GM23338 (cell line): ENCODE measurements around the gene SLU7. TPM values are rescaled to one million over a fixed set of nuclear protein-coding genes. Genes with fewer than 3 reads are reported as not detected.

ENCODE experiments used
- ATAC-seq: fragments of 200-7000 bp; cut with Tn5 transposase; 3 replicates; pipeline ENCODE4 v1.9.1; 2020
- DNase-seq: peaks from one replicate; pipeline ENCODE4 v3.0.0-alpha.2; 2015; ENCODE audit warnings: low spot score
- H2AFZ ChIP-seq: fragments of 200-600 bp; sonication (generic); 2 replicates; pipeline ENCODE4 v1.8.0; 2016; ENCODE audit warnings: antibody characterized with exemption, mild to moderate bottlenecking, moderate library complexity
- H3F3A ChIP-seq: fragments of 200-600 bp; sonication (generic); replicated peaks from 2 replicates; pipeline ENCODE4 v1.8.0; 2017; ENCODE audit warnings: antibody characterized with exemption, mixed run types, low read depth
- H3K27ac ChIP-seq: fragments of 200-600 bp; sonication (generic); 2 replicates; pipeline ENCODE4 v1.6.1; 2016; ENCODE audit warnings: low read depth
- H3K27me3 ChIP-seq: fragments of 200-600 bp; sonication (generic); 2 replicates; pipeline ENCODE4 v1.8.0; 2016; ENCODE audit warnings: mild to moderate bottlenecking, mixed run types, moderate library complexity; ENCODE audit not compliant: insufficient read depth
- H3K36me3 ChIP-seq: fragments of 200-600 bp; sonication (generic); 2 replicates; pipeline ENCODE4 v1.8.0; 2016; ENCODE audit warnings: mild to moderate bottlenecking; ENCODE audit not compliant: insufficient read depth
- H3K4me1 ChIP-seq: fragments of 200-600 bp; sonication (generic); 2 replicates; pipeline ENCODE4 v1.8.0; 2016; ENCODE audit warnings: mild to moderate bottlenecking, moderate library complexity; ENCODE audit not compliant: insufficient read depth
- H3K4me2 ChIP-seq: fragments of 200-600 bp; sonication (generic); 2 replicates; pipeline ENCODE4 v1.7.1; 2017; ENCODE audit warnings: mixed run types
- H3K4me3 ChIP-seq: fragments of 200-600 bp; sonication (generic); 2 replicates; pipeline ENCODE4 v1.6.1; 2016; ENCODE audit warnings: mixed run types
- H3K79me2 ChIP-seq: fragments of 200-600 bp; sonication (generic); replicated peaks from 2 replicates; pipeline ENCODE4 v1.8.0; 2017; ENCODE audit warnings: mild to moderate bottlenecking; ENCODE audit not compliant: insufficient read depth
- H3K9me2 ChIP-seq: fragments of 200-600 bp; sonication (generic); 2 replicates; pipeline ENCODE4 v1.8.0; 2017; ENCODE audit not compliant: insufficient read depth
- H4K20me1 ChIP-seq: fragments of 200-600 bp; sonication (generic); replicated peaks from 2 replicates; pipeline ENCODE4 v1.8.0; 2017; ENCODE audit warnings: mild to moderate bottlenecking; ENCODE audit not compliant: insufficient read depth
- H3K27ac Mint-ChIP-seq: 2 replicates; pipeline ENCODE4 v1.8.0; 2020; ENCODE audit warnings: inconsistent platforms, mild to moderate bottlenecking, moderate library complexity, mixed read lengths
- H3K27me3 Mint-ChIP-seq: 3 replicates; pipeline ENCODE4 v1.8.0; 2022; ENCODE audit warnings: low read depth, mild to moderate bottlenecking, moderate library complexity, mixed read lengths, inconsistent platforms; ENCODE audit not compliant: insufficient read depth, poor library complexity
- H3K36me3 Mint-ChIP-seq: 3 replicates; pipeline ENCODE4 v1.8.0; 2021; ENCODE audit warnings: low read depth, mild to moderate bottlenecking, inconsistent platforms, moderate library complexity, mixed read lengths
- H3K4me1 Mint-ChIP-seq: 3 replicates; pipeline ENCODE4 v1.8.0; 2020; ENCODE audit warnings: mild to moderate bottlenecking, inconsistent platforms, mixed read lengths
- H3K4me3 Mint-ChIP-seq: 3 replicates; pipeline ENCODE4 v1.8.0; 2021; ENCODE audit warnings: moderate library complexity, mild to moderate bottlenecking, inconsistent platforms, mixed read lengths
- H3K9me3 Mint-ChIP-seq: 3 replicates; pipeline ENCODE4 v1.8.0; 2020; ENCODE audit warnings: moderate library complexity, mild to moderate bottlenecking, inconsistent platforms, mixed read lengths
- CREB1 ChIP-seq: fragments of 250-450 bp; sonication (Bioruptor Pico); IDR thresholded peaks from 2 replicates; pipeline ENCODE4 v1.5.0; 2020; ENCODE audit warnings: low read depth, mild to moderate bottlenecking, moderate library complexity
- CTCF ChIP-seq, 2 experiments: fragments of 200-600 bp in 1 of 2; sonication (generic) in 1 of 2; conservative IDR thresholded peaks; 2 replicates each; pipeline versions ENCODE4 v1.5.1 to v1.6.1; 2016 to 2017; ENCODE audit warnings: antibody characterized with exemption in 2 of 2, low read depth in 2 of 2, mild to moderate bottlenecking in 2 of 2, moderate library complexity in 1 of 2
- ETS1 ChIP-seq: IDR thresholded peaks from 2 replicates; pipeline ENCODE4 v1.6.1; 2016; ENCODE audit warnings: antibody characterized with exemption
- EZH2 ChIP-seq: fragments of 200-600 bp; sonication (generic); IDR thresholded peaks from one replicate; pipeline ENCODE4 v1.8.0; 2017; ENCODE audit warnings: antibody characterized with exemption, mild to moderate bottlenecking, low read depth; ENCODE audit not compliant: unreplicated experiment
- EZH2phosphoT487 ChIP-seq: fragments of 200-600 bp; sonication (generic); IDR thresholded peaks from one replicate; pipeline ENCODE4 v1.8.1; 2018; ENCODE audit warnings: antibody characterized with exemption; ENCODE audit not compliant: unreplicated experiment
- JUNB ChIP-seq: IDR thresholded peaks from one replicate; pipeline ENCODE4 v1.6.1; 2016; ENCODE audit warnings: antibody characterized with exemption; ENCODE audit not compliant: unreplicated experiment
- NANOG ChIP-seq: IDR thresholded peaks from 2 replicates; pipeline ENCODE4 v1.6.1; 2016; ENCODE audit warnings: antibody characterized with exemption, borderline replicate concordance
- POLR2AphosphoS5 ChIP-seq: IDR thresholded peaks from 2 replicates; pipeline ENCODE4 v1.6.1; 2016; ENCODE audit warnings: antibody characterized with exemption, low read depth
- REST ChIP-seq: IDR thresholded peaks from one replicate; pipeline ENCODE4 v1.6.1; 2018; ENCODE audit warnings: antibody characterized with exemption; ENCODE audit not compliant: unreplicated experiment
- STAT1 ChIP-seq: IDR thresholded peaks from one replicate; pipeline ENCODE4 v1.6.1; 2016; ENCODE audit warnings: antibody characterized with exemption; ENCODE audit not compliant: unreplicated experiment
- ZNF114 ChIP-seq: fragments of 250-450 bp; sonication (Bioruptor Pico); IDR thresholded peaks from 2 replicates; pipeline ENCODE4 v1.5.0; 2020; ENCODE audit warnings: mild to moderate bottlenecking, moderate library complexity
- ZNF331 ChIP-seq: fragments of 250-450 bp; sonication (Bioruptor Pico); IDR thresholded peaks from 2 replicates; pipeline ENCODE4 v1.5.0; 2020; ENCODE audit warnings: low read depth, mild to moderate bottlenecking, moderate library complexity
- ZNF462 ChIP-seq: fragments of 250-450 bp; sonication (Bioruptor Pico); IDR thresholded peaks from 2 replicates; pipeline ENCODE4 v1.5.0; 2020; ENCODE audit warnings: mild to moderate bottlenecking, moderate library complexity
- polyA plus RNA-seq: library from polyadenylated mRNA; unstranded; fragments of >200 nt; fragmentation: Nextera tagmentation; extraction: Ambion mirVana; gene quantifications from 2 replicates; pipeline ENCODE4 v1.2.1, GENCODE V29; 2016
- total RNA-seq: library from RNA; depleted of rRNA; stranded (reverse); fragments of >200 nt; shearing (Covaris generic); gene quantifications from 2 replicates; pipeline ENCODE4 v1.2.3, GENCODE V29; 2014

The SLU7 gene
- total and polyA plus RNA-seq, 2 experiments from 2014 or later, result 27.0 to 47.5 TPM

GRCh38 chr5:160453751-160454150, 34.9 kb upstream of the SLU7 start:
- H2AFZ ChIP-seq, result no peak overlapping the region
- H3F3A ChIP-seq, result no peaks in the 10 kb centered on the region
- no peaks in the 10 kb centered on the region for H3K79me2 ChIP-seq
- Mint-ChIP-seq H3K27me3 (no peaks in the 10 kb centered on the region), H3K36me3 (no peaks in the 10 kb centered on the region), H3K4me1 (no peaks in the 10 kb centered on the region), H3K27ac (no peak overlapping the region), H3K4me3 (no peak overlapping the region), H3K9me3 (no peaks in the 10 kb centered on the region)
- no peak overlapping the region for H3K4me2 ChIP-seq
- H4K20me1 ChIP-seq, result no peaks in the 10 kb centered on the region
- H3K4me1 ChIP-seq, result no peaks in the 10 kb centered on the region
- H3K27me3 ChIP-seq, result no peaks in the 10 kb centered on the region
- TF ChIP-seq EZH2 (no peak), CREB1 (no peak), ZNF462 (CRISPR knock-in tag) (no peak), REST (no peak), STAT1 (no peak), CTCF (conservative IDR thresholded peaks at IDR 0.05; ENCODE audit: low read depth in 2 of 2) (no peak), JUNB (no peak), NANOG (no peak), ZNF331 (no peak), ZNF114 (CRISPR knock-in tag) (no peak), POLR2AphosphoS5 (no peak), ETS1 (no peak), EZH2phosphoT487 (no peak)
- DNase-seq (no peak), ATAC-seq (no peak)
- H3K36me3 ChIP-seq, result no peaks in the 10 kb centered on the region
- H3K4me3 ChIP-seq, result no peak overlapping the region
- no peaks in the 10 kb centered on the region; the same call in 1 of the 2 replicates for H3K9me2 ChIP-seq
- no peak overlapping the region for H3K27ac ChIP-seq
